Bronchial epithelial cell (primary cell): Measurements from ENCODE around the gene GJC2. TPM values are rescaled to one million over a fixed set of nuclear protein-coding genes. Genes with fewer than 3 reads are reported as not detected.

ENCODE experiments used
- DNase-seq: peaks from one replicate; pipeline ENCODE4 v3.0.0-alpha.2; 2010; ENCODE audit warnings: low read depth
- FAIRE-seq: peaks from 2 replicates; lab custom pipeline; 2011; peaks lifted over from hg19 to GRCh38; lab: Jason Lieb, UNC
- H3K27me3 ChIP-seq: 2 replicates; pipeline ENCODE4 v1.5.1; 2011; ENCODE audit warnings: low read length; ENCODE audit not compliant: control insufficient read depth, insufficient read depth
- H3K36me3 ChIP-seq: 2 replicates; pipeline ENCODE4 v1.5.1; 2011; ENCODE audit warnings: low read length; ENCODE audit not compliant: control insufficient read depth, insufficient read depth
- H3K4me3 ChIP-seq: 2 replicates; pipeline ENCODE4 v1.5.1; 2011; ENCODE audit warnings: mild to moderate bottlenecking, low read depth, low read length, control low read depth
- total RNA-seq: library from RNA; depleted of rRNA; stranded (reverse); fragments of >200 nt; gene quantifications from 2 replicates; pipeline ENCODE4 v1.2.1, GENCODE V29; 2014
- TF ChIP-seq, protein P1 (sequence below): IDR thresholded peaks from 2 replicates; pipeline ENCODE4 v1.5.1; 2011; ENCODE audit warnings: mild to moderate bottlenecking, moderate library complexity, low read length, control low read depth, inconsistent platforms; ENCODE audit not compliant: insufficient read depth, severe bottlenecking

Gene GJC2
- total RNA-seq, 1 donor from 2014 or later = 5.5 TPM

DNA sequence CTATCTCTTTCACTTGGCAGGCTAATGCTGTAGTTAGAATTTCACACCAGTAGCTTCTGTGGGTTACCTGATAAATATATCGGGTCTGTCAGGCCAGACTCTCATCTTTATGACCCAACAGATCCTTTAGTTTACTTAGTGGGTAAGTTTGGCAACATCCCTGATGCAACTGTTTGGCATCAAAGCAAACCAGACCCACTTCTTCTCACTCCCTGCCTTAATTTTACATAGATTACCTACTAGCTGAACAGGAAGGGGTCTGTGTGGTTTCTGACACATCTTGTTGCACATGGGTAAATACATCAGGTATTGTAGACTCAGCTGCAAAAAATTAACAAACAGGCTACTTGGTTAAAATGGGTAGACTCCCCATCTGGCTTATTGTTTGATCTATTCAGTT, 12.8 kb upstream of the GJC2 start:
- DNase-seq (peak; percentile 61), FAIRE-seq (no peak)
- no peaks in the 10 kb centered on the region for H3K27me3 ChIP-seq

DNA sequence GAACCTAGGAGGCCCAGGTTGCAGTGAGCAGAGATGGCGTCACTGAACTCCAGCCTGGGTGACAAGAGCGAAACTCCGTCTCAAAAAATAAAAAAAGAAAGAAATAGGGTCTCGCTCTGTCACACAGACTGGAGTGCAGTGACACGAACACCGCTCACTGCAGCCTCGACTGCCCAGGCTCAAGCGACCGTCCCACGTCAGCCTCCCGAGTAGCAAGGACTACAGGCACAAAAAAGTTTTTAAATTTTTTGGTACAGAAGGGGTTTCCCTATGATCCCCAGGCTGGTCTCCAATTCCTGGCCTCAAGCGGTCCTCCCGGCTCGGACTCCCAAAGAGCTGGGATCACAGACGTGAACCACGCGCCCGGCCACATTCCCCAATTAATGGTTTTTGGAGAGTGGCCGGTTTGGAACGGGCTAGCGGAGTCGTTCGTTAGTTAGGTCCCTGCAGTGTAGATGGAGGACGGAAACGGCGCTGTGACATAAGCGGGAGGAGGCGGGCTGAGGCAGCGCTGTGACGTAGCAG, 10.3 kb upstream of the GJC2 start:
- FAIRE-seq = no peak
- peaks cover 11% of the 10 kb centered on the region for H3K36me3 ChIP-seq
- TF ChIP-seq, protein P1, sequence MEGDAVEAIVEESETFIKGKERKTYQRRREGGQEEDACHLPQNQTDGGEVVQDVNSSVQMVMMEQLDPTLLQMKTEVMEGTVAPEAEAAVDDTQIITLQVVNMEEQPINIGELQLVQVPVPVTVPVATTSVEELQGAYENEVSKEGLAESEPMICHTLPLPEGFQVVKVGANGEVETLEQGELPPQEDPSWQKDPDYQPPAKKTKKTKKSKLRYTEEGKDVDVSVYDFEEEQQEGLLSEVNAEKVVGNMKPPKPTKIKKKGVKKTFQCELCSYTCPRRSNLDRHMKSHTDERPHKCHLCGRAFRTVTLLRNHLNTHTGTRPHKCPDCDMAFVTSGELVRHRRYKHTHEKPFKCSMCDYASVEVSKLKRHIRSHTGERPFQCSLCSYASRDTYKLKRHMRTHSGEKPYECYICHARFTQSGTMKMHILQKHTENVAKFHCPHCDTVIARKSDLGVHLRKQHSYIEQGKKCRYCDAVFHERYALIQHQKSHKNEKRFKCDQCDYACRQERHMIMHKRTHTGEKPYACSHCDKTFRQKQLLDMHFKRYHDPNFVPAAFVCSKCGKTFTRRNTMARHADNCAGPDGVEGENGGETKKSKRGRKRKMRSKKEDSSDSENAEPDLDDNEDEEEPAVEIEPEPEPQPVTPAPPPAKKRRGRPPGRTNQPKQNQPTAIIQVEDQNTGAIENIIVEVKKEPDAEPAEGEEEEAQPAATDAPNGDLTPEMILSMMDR = no peak
- DNase-seq = no peak
- H3K27me3 ChIP-seq = no peaks in the 10 kb centered on the region
- peak overlapping the region; percentile 48 for H3K4me3 ChIP-seq

More for the DNA sequence above, 12.8 kb upstream of the GJC2 start:
- TF ChIP-seq, protein P1 = no peak
- no peak overlapping the region for H3K4me3 ChIP-seq
- H3K36me3 ChIP-seq = peaks cover 4% of the 10 kb centered on the region

DNA sequence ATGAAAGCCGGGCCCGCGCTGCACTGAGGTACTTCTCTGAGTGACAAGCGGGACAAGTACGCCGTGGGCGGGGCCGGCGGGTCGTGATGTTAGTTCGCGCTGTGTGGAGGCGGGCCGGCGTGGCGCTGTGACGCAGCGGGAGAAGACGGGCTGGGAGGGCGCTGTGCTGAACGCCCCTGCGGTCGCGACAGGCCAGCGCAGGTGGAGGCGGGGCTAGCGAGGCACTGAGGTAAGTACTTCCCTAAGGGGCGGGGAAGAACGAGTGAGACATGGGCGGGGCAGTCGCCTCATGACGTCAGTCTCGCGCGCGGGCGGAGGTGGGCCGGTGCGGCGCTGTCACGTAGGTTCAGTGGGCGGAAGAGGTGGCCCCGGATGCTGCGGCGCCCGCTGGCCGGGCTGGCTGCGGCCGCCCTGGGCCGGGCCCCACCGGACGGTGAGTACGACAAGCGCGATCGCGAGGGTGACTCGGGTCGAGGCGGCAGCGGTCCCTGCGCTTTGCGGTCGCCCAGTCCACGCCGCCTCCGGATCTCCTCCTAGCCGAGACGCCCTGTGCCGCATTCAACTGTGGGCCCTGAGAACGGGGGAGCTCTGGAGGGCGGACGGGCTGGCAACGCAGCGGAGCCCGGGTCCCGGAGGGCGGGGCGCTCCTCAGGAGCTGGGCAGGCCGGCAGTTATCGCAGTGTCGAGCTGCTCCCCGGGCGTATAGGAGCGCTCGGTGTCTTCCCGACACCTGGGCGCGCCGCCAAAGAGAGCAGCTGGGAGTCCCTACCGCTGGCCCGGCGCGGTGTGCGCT, 9.6 kb upstream of the GJC2 start, which contains the start of gene GUK1:
Gene GUK1 (plus strand): TSS at position 349 of the 793 bp plus-strand sequence. CDS start 24 bp downstream, at position 373.
- DNase-seq = peak; percentile 97
- H3K4me3 ChIP-seq = peak within 1 kb of the TSS; percentile 98
- FAIRE-seq = no peak
- no peaks in the 10 kb centered on the region for H3K27me3 ChIP-seq
- TF ChIP-seq, protein P1 = peak; percentile 36
- H3K36me3 ChIP-seq = peaks cover 12% of the 10 kb centered on the region

DNA sequence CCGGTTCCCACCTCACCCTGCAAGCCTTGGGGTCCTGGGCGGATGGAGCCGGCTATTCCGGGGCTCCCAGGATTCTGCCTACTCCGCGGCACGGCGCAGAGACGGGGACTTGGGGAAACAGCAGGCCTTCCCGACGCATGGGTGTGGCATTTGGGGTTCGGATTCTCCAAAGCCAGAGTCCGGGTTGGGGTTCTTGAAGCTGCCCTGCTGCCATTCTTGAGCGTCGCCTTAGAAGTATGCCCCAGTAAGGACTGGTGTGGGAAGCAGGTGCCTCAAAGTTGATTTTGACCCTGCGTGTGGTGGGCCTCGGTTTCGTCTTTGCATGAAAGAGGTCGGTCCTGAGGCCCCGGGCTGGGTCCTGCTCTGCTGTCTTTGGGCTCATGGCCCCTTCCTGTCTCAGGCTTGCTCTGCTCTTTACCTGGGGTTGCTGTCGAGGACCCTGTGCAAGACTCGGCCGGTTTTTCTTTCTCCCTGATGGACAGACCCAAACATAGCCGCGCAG, 9.0 kb upstream of the GJC2 start:
- Histone ChIP-seq H3K4me3 (peak overlapping the region; percentile 98), H3K36me3 (peaks cover 15% of the 10 kb centered on the region), H3K27me3 (no peaks in the 10 kb centered on the region)
- TF ChIP-seq, protein P1 = no peak
- DNase-seq = no peak
- FAIRE-seq = no peak

DNA sequence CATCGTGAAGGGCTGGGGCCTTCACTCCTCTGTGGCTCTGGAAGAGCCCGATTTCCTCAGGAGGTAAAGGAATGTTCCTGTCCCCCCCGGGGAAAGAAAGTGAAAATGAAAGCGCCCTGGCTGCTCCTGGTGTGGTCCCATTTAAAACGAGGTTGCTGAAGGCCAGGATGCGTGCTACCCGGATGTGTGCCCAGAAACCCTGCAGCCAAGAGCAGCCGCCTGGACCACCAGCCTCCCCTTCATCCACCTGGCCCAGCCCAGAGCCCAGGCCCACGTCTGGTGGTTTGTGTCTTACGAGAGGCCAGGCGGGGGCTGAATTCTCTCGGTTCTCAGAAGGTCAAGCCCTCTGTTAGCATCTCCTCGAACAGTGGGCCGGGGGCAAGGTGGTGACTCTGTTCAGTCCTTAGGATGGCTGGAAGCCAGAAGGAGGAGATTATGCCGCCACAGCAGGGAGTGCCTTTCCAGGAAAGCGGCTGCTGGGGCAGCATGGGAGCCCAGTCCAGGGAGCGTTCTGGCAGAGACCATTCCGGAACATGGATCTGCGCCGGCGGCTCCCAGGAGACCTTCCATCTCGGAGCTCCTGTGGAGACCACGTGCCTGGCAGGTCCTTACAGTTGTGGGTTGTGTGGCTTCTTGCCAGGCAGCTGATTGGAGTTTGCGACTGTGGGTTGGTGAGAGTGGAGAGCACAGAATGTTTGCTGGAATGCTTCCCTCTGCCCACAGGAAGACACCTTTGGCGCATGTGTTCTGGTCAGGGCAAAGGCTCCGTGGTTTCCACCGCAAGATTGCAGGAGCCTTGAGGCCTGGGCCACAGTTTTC, 8.3 kb upstream of the GJC2 start:
- FAIRE-seq = no peak
- DNase-seq = no peak
- TF ChIP-seq, protein P1 = no peak

More for the DNA sequence above, 8.3 kb upstream of the GJC2 start:
- H3K4me3 ChIP-seq = peak overlapping the region; percentile 98
- H3K27me3 ChIP-seq = no peaks in the 10 kb centered on the region
- peaks cover 19% of the 10 kb centered on the region for H3K36me3 ChIP-seq
